GM23248 (cell line): ENCODE data around the gene RMI2. TPM values are rescaled to one million over a fixed set of nuclear protein-coding genes. Genes with fewer than 3 reads are reported as not detected.

Experiments
- DNase-seq: peaks from one replicate; pipeline ENCODE4 v3.0.0-alpha.2; 2015
- H2AFZ ChIP-seq: fragments of 200-600 bp; sonication (generic); 2 replicates; pipeline ENCODE4 v1.6.1; 2016; ENCODE audit warnings: antibody characterized with exemption
- H3F3A ChIP-seq: fragments of 200-600 bp; sonication (generic); 2 replicates; pipeline ENCODE4 v1.6.1; 2016; ENCODE audit warnings: mild to moderate bottlenecking, antibody characterized with exemption, mixed run types; ENCODE audit not compliant: insufficient read depth
- H3K27ac ChIP-seq: fragments of 200-600 bp; sonication (generic); 2 replicates; pipeline ENCODE4 v1.5.1; 2016; ENCODE audit warnings: mild to moderate bottlenecking
- H3K27me3 ChIP-seq: fragments of 200-600 bp; sonication (generic); replicated peaks from 2 replicates; pipeline ENCODE4 v1.6.1; 2016; ENCODE audit warnings: mild to moderate bottlenecking; ENCODE audit not compliant: insufficient read depth
- H3K36me3 ChIP-seq: fragments of 200-600 bp; sonication (generic); 2 replicates; pipeline ENCODE4 v1.6.1; 2016; ENCODE audit warnings: low read depth, mild to moderate bottlenecking
- H3K4me1 ChIP-seq: fragments of 200-600 bp; sonication (generic); 2 replicates; pipeline ENCODE4 v1.6.1; 2016; ENCODE audit warnings: mild to moderate bottlenecking; ENCODE audit not compliant: insufficient read depth
- H3K4me2 ChIP-seq: fragments of 200-600 bp; sonication (generic); one replicate; pipeline ENCODE4 v1.6.1; 2016; ENCODE audit warnings: mild to moderate bottlenecking; ENCODE audit not compliant: unreplicated experiment
- H3K4me3 ChIP-seq: fragments of 200-600 bp; sonication (generic); 2 replicates; pipeline ENCODE4 v1.5.1; 2016; ENCODE audit warnings: mild to moderate bottlenecking
- H3K79me2 ChIP-seq: fragments of 200-600 bp; sonication (generic); 2 replicates; pipeline ENCODE4 v1.6.1; 2016; ENCODE audit warnings: mild to moderate bottlenecking; ENCODE audit not compliant: insufficient read depth
- H3K9ac ChIP-seq: fragments of 200-600 bp; sonication (generic); 2 replicates; pipeline ENCODE4 v1.6.1; 2016; ENCODE audit warnings: mild to moderate bottlenecking
- H3K9me2 ChIP-seq: fragments of 200-600 bp; sonication (generic); 2 replicates; pipeline ENCODE4 v1.6.1; 2016; ENCODE audit warnings: mixed run types, mild to moderate bottlenecking, moderate library complexity; ENCODE audit not compliant: insufficient read depth
- H3K9me3 ChIP-seq: fragments of 200-600 bp; sonication (generic); one replicate; pipeline ENCODE4 v1.6.1; 2017; ENCODE audit warnings: low read depth
- H4K20me1 ChIP-seq: fragments of 200-600 bp; sonication (generic); 2 replicates; pipeline ENCODE4 v1.6.0; 2016; ENCODE audit not compliant: insufficient read depth
- EZH2 ChIP-seq: fragments of 200-600 bp; sonication (generic); IDR thresholded peaks from 2 replicates; pipeline ENCODE4 v1.6.1; 2018; ENCODE audit warnings: antibody characterized with exemption, mild to moderate bottlenecking; ENCODE audit not compliant: insufficient read depth, poor library complexity, severe bottlenecking
- EZH2phosphoT487 ChIP-seq: fragments of 200-600 bp; sonication (generic); IDR thresholded peaks from 2 replicates; pipeline ENCODE4 v1.6.1; 2018; ENCODE audit warnings: antibody characterized with exemption, moderate library complexity, mild to moderate bottlenecking, low read depth; ENCODE audit not compliant: insufficient read depth
- WGBS, 2 experiments: methylation state at CpG; one replicate each; pipeline ENCODE4 v1.1.6; 2015 to 2017; ENCODE audit warnings: low lambda C conversion rate in 2 of 2, low coverage in 1 of 2; ENCODE audit errors: missing lambda C conversion rate in 2 of 2; 5-methylcytosine and 5-hydroxymethylcytosine counted together
- in situ Hi-C: fragments of 300-500 bp; cut with MboI; formaldehyde crosslinking; loops from 2 replicates; pipeline ENCODE4 v1.15.0; 2020
- polyA plus RNA-seq: library from polyadenylated mRNA; unstranded; fragments of >200 nt; fragmentation: Nextera tagmentation; extraction: Ambion mirVana; gene quantifications from 2 replicates; pipeline ENCODE4 v1.2.1, GENCODE V29; 2016
- total RNA-seq: library from RNA; depleted of rRNA; stranded (reverse); fragments of >200 nt; shearing (Covaris generic); gene quantifications from 2 replicates; pipeline ENCODE4 v1.2.3, GENCODE V29; 2014

The RMI2 gene
- total and polyA plus RNA-seq, 2 experiments from 2014 or later: 8.5 to 11.9 TPM

- 89 to 91% methylated on average over 11 of the region's 11 CpGs for WGBS, 2 experiments
- H3K9me3 ChIP-seq: no peaks in the 10 kb centered on the region
These were observed 48.1 kb downstream of the RMI2 start for GRCh38 chr16:11393366-11393765.

DNA sequence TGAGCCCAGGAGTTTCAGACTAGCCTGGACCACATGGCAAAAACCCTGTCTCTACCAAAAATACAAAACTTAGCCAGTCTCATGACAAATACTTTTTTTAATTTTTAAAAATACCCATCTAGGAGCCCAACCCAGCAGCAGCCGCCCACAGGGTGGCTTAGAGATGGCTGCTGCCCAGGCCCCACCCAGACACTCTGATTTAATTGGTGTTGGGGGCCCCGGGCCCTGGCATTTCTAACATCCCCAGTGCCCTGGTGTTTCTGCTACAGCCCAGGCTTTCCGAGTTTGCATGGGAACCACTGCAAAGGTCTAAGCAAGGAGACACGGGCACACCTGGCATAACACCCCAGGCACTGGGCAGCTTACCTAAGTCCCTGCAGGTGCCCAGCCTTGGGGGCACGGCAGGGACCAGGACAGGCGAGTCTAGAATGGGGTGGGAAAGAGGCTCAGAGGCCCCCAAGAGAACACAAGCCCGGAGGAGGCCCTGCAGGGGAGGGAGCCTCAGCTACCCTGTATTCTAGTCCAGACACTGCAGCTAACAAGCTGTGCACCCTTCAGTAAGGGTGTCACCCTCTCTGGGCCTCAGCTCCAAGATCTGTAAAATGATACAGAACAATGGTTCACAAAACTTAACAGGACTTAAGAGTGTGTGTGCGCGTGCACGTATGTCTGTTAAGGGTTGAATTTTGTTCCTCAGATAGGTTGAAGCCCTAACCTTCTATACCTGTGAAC is 48.8 kb downstream of the RMI2 start:
- no peaks in the 10 kb centered on the region for H3K9me2 ChIP-seq
- no peak for DNase-seq
- no peaks in the 10 kb centered on the region for H3K36me3 ChIP-seq
- H3K4me2 ChIP-seq: no peak overlapping the region
- no peak overlapping the region for H3K9ac ChIP-seq
- WGBS, 2 experiments: 70% methylated on average over 10 of the region's 10 CpGs
- no peak overlapping the region for H2AFZ ChIP-seq
- no peaks in the 10 kb centered on the region for H4K20me1 ChIP-seq
- no peaks in the 10 kb centered on the region for H3K27me3 ChIP-seq
- no peaks in the 10 kb centered on the region for H3K9me3 ChIP-seq
- no peaks in the 10 kb centered on the region for H3F3A ChIP-seq
- in situ Hi-C loops: loop anchor here (10.0 kb wide), 1 partner anchor 331 kb away; no protein-coding TSS in a partner anchor
- H3K27ac ChIP-seq: no peak overlapping the region
- H3K4me3 ChIP-seq: no peak overlapping the region
- TF ChIP-seq EZH2phosphoT487: no peak
- no peak for TF ChIP-seq EZH2
- no peaks in the 10 kb centered on the region for H3K4me1 ChIP-seq
- H3K79me2 ChIP-seq: no peaks in the 10 kb centered on the region

More at GRCh38 chr16:11393366-11393765, 48.1 kb downstream of the RMI2 start:
- Histone ChIP-seq H3K27me3 (no peaks in the 10 kb centered on the region), H4K20me1 (no peaks in the 10 kb centered on the region), H3K4me1 (no peaks in the 10 kb centered on the region), H3K27ac (no peak overlapping the region), H3K4me3 (no peak overlapping the region), H3K9ac (no peak overlapping the region), H3K79me2 (no peaks in the 10 kb centered on the region), H3K9me2 (no peaks in the 10 kb centered on the region), H3F3A (no peaks in the 10 kb centered on the region), H3K36me3 (no peaks in the 10 kb centered on the region), H3K4me2 (no peak overlapping the region), H2AFZ (no peak overlapping the region)
- in situ Hi-C loops: loop anchor here (10.0 kb wide), 1 partner anchor 331 kb away; no protein-coding TSS in a partner anchor
- TF ChIP-seq EZH2 (no peak), EZH2phosphoT487 (no peak)
- DNase-seq: no peak

DNA sequence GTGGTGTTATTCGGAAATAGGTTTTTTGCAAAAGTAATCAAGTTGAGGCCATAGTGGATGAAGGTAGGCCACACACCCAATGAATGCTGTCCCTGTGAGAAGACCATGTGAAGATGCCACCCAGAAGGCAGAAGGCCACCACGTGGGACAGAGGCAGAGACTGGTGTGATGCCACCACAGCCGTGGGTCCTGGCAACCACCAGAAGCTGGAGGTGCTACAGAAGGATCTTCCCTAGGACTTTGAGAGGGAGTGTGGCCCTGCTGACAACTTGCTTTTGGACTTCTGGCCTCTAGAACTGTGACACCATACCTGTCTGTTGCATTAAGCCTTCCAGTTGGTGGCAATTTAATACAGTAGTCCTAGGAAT is 49.3 kb downstream of the RMI2 start:
- no peaks in the 10 kb centered on the region for H3K9me2 ChIP-seq
- no peaks in the 10 kb centered on the region for H4K20me1 ChIP-seq
- no peaks in the 10 kb centered on the region for H3K36me3 ChIP-seq
- H3K4me3 ChIP-seq: no peak overlapping the region
- no peaks in the 10 kb centered on the region for H3K4me1 ChIP-seq
- no peak overlapping the region for H3K4me2 ChIP-seq
- in situ Hi-C loops: loop anchor here (10.0 kb wide), 1 partner anchor 330 kb away; no protein-coding TSS in a partner anchor
- H3F3A ChIP-seq: no peaks in the 10 kb centered on the region
- no peak overlapping the region for H2AFZ ChIP-seq
- H3K27ac ChIP-seq: no peak overlapping the region
- no peak for DNase-seq
- H3K9ac ChIP-seq: no peak overlapping the region
- WGBS, 2 experiments: 66 to 71% methylated on average over 3 of the region's 3 CpGs
- TF ChIP-seq EZH2phosphoT487 (no peak), EZH2 (no peak)
- no peaks in the 10 kb centered on the region for H3K27me3 ChIP-seq
- H3K9me3 ChIP-seq: no peaks in the 10 kb centered on the region
- H3K79me2 ChIP-seq: no peaks in the 10 kb centered on the region

DNA sequence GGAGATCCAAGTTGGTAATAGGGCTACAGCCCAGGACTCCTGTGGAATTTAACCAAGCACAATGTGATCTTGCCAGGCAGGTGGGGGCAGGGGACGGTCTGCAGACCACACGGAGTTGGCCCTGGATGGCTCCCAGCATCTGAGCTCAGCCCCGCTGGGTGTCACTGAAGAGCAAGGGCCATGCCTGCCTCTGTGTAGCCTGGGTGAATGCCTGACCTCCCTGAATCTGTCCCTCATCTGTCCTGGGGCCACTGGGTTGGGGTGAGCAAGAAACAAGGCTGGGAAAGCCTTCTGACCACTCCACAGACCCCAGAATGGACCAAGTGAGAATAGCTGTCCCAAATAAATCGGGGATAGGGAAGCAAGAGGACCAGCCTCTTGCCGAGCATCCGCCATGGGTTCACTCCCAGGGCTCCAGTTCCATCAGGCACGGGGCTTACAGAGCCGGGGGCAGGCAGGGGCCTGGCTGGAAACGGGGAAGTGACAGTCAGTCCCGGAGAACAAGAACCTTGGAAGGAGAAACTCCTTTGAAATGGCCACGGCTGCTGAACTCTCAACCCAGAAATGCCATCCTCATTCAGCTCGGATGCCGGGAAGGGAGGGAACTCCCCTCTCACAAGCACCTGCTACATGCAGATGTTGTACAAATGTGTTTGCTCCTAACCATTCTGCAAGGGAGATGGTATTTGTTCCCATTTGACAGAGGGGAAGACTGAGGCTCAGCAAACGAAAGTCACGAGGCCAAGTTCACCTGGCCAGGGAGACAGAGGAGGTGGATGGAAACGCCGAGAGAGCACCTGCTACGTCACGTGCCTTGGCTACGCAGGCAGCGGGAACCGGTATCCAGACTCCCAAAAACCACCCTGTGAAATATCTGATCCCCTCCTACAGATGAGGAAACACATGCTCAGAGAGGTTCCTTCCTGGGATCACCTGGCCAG is 50.0 kb downstream of the RMI2 start:
- whole genome bisulfite sequencing, 2 experiments: 56 to 59% methylated on average over 22 of the region's 22 CpGs
- Histone ChIP-seq H3K27me3 (no peaks in the 10 kb centered on the region), H3K9me3 (no peaks in the 10 kb centered on the region), H3K4me3 (no peak overlapping the region), H3K36me3 (no peaks in the 10 kb centered on the region), H3F3A (no peaks in the 10 kb centered on the region), H3K4me2 (no peak overlapping the region), H3K9ac (no peak overlapping the region), H3K4me1 (no peaks in the 10 kb centered on the region), H4K20me1 (no peaks in the 10 kb centered on the region), H2AFZ (no peak overlapping the region), H3K27ac (no peak overlapping the region), H3K79me2 (no peaks in the 10 kb centered on the region), H3K9me2 (no peaks in the 10 kb centered on the region)
- in situ Hi-C loops: loop anchor here (10.0 kb wide), 1 partner anchor 330 kb away; no protein-coding TSS in a partner anchor
- no peak for DNase-seq
- TF ChIP-seq EZH2phosphoT487 (no peak), EZH2 (no peak)
